OCI-LY1 (cell line): ENCODE measurements around the gene TMEM242.

Experiments used
- CTCF ChIP-seq: fragments of 200-600 bp; sonication (generic), shearing (Covaris generic); IDR thresholded peaks from 2 replicates; pipeline ENCODE4 v1.5.1; 2017; ENCODE audit warnings: mild to moderate bottlenecking, antibody characterized with exemption, low read length, moderate library complexity, mixed read lengths
- EZH2 ChIP-seq: fragments of 200-600 bp; sonication (generic), shearing (Covaris generic); IDR thresholded peaks from 2 replicates; pipeline ENCODE4 v1.8.0; 2017; ENCODE audit warnings: borderline replicate concordance, mixed run types, mild to moderate bottlenecking, antibody characterized with exemption, low read length, moderate library complexity, mixed read lengths

- TF ChIP-seq CTCF (no peak), EZH2 (no peak)
Observed at GRCh38 chr6:157248264-157248663, 75.1 kb downstream of the TMEM242 start.
